H1 (cell line): ENCODE measurements around the gene TMEM181. TPM values are rescaled to one million over a fixed set of nuclear protein-coding genes. Genes with fewer than 3 reads are reported as not detected.
"Not testable (repeated sequence)": the region's sequence is repeated elsewhere in the genome, so short reads cannot be mapped to it uniquely, and the experiment has no call there.

Experiments
- CTCF ChIA-PET: fragments of 300-600 bp; sonication (Branson Sonifier 250); formaldehyde crosslinking; loops from one replicate; lab custom pipeline; 2021; ENCODE audit not compliant: partially characterized antibody; lab: Charles Lee
- POLR2A ChIA-PET: fragments of 300-600 bp; sonication (Branson Sonifier 250); formaldehyde crosslinking; loops from one replicate; lab custom pipeline; 2021; ENCODE audit warnings: inconsistent platforms; ENCODE audit not compliant: partially characterized antibody; lab: Charles Lee
- DNase-seq, 2 experiments: peaks; one replicate each; pipeline versions ENCODE4 v3.0.0 to v3.0.0-alpha.2; 2010 to 2022; ENCODE audit warnings: low spot score in 2 of 2, low read depth in 1 of 2, mixed read lengths in 1 of 2
- FAIRE-seq: peaks from 2 replicates; lab custom pipeline; 2011; peaks lifted over from hg19 to GRCh38; lab: Jason Lieb, UNC
- H2AFZ ChIP-seq: 2 replicates; pipeline ENCODE4 v1.8.1; 2012; ENCODE audit warnings: low read length, inconsistent platforms
- H2AK5ac ChIP-seq: 2 replicates; pipeline ENCODE4 v1.6.1; 2013; ENCODE audit warnings: low read depth, low read length
- H2BK120ac ChIP-seq: replicated peaks from 2 replicates; pipeline ENCODE3; 2013; ENCODE audit warnings: low read depth, low read length, inconsistent platforms
- H2BK12ac ChIP-seq: 2 replicates; pipeline ENCODE4 v1.6.1; 2013; ENCODE audit warnings: low read depth, low read length
- H2BK15ac ChIP-seq: 2 replicates; pipeline ENCODE4 v1.6.1; 2013; ENCODE audit warnings: low read length
- H2BK20ac ChIP-seq: 2 replicates; pipeline ENCODE4 v1.6.1; 2013; ENCODE audit warnings: low read length
- H2BK5ac ChIP-seq: 2 replicates; pipeline ENCODE4 v1.6.1; 2013; ENCODE audit warnings: low read depth, low read length
- H3K14ac ChIP-seq: 2 replicates; pipeline ENCODE4 v1.6.1; 2013; ENCODE audit warnings: inconsistent platforms; ENCODE audit not compliant: insufficient read length
- H3K18ac ChIP-seq: 2 replicates; pipeline ENCODE4 v1.6.1; 2013; ENCODE audit warnings: low read length; ENCODE audit errors: extremely low read depth
- H3K23ac ChIP-seq: 2 replicates; pipeline ENCODE4 v1.6.1; 2013; ENCODE audit warnings: inconsistent platforms; ENCODE audit not compliant: insufficient read length
- H3K23me2 ChIP-seq: 2 replicates; pipeline ENCODE4 v1.6.1; 2013; ENCODE audit warnings: low read depth, low read length
- H3K27ac ChIP-seq: 2 replicates; pipeline ENCODE4 v1.6.1; 2011; ENCODE audit warnings: low read depth, low read length, inconsistent platforms
- H3K27me3 ChIP-seq, 4 experiments: replicated peaks in 1 of 4; 1 replicate in 1 of 4; 2 replicates in 3 of 4; pipeline versions ENCODE4 v1.6.1 to v1.8.1; 2011 to 2013; ENCODE audit warnings: low read length in 3 of 4, mild to moderate bottlenecking in 3 of 4, inconsistent platforms in 2 of 4, mixed read lengths in 2 of 4, moderate library complexity in 1 of 4; ENCODE audit not compliant: control insufficient read depth in 3 of 4, insufficient read depth in 3 of 4; ENCODE audit errors: extremely low read depth in 1 of 4
- H3K36me3 ChIP-seq, 4 experiments: 2 replicates each; pipeline versions ENCODE4 v1.6.1 to v1.8.1; 2011 to 2013; ENCODE audit warnings: mild to moderate bottlenecking in 4 of 4, low read length in 3 of 4, moderate library complexity in 2 of 4, control low read depth in 1 of 4, inconsistent platforms in 1 of 4; ENCODE audit not compliant: insufficient read depth in 4 of 4, control insufficient read depth in 2 of 4
- H3K4ac ChIP-seq: replicated peaks from 2 replicates; pipeline ENCODE3; 2013; ENCODE audit warnings: low read length, low read depth, mixed read lengths, inconsistent platforms; ENCODE audit not compliant: insufficient read length
- H3K4me1 ChIP-seq, 4 experiments: replicated peaks in 1 of 4; 1 replicate in 1 of 4; 2 replicates in 3 of 4; pipeline versions ENCODE4 v1.6.1 to v1.8.1; 2011 to 2013; ENCODE audit warnings: low read length in 3 of 4, inconsistent platforms in 2 of 4, mixed read lengths in 1 of 4; ENCODE audit not compliant: insufficient read depth in 4 of 4, control insufficient read depth in 3 of 4
- H3K4me2 ChIP-seq, 2 experiments: 2 replicates each; pipeline versions ENCODE4 v1.6.1 to v1.8.1; 2011 to 2013; ENCODE audit warnings: low read depth in 2 of 2, low read length in 2 of 2, control low read depth in 1 of 2, inconsistent platforms in 1 of 2, mild to moderate bottlenecking in 1 of 2; ENCODE audit not compliant: insufficient read depth in 1 of 2
- H3K4me3 ChIP-seq, 4 experiments: fragments of 200-600, 300-600 bp in 1 of 4; sonication (generic), shearing (Covaris generic), sonication (Bioruptor Twin) in 1 of 4; 2 replicates each; pipeline versions ENCODE4 v1.5.1 to v1.8.1; 2011 to 2016; ENCODE audit warnings: low read length in 4 of 4, low read depth in 3 of 4, control low read depth in 2 of 4, inconsistent platforms in 2 of 4, mild to moderate bottlenecking in 2 of 4, mixed read lengths in 1 of 4, moderate library complexity in 1 of 4; ENCODE audit not compliant: insufficient read depth in 2 of 4; ENCODE audit errors: extremely low read depth in 1 of 4
- H3K56ac ChIP-seq: replicated peaks from 2 replicates; pipeline ENCODE3; 2013; ENCODE audit warnings: low read depth, mild to moderate bottlenecking, mixed read lengths, low read length, inconsistent platforms; ENCODE audit not compliant: insufficient read length
- H3K79me1 ChIP-seq: 2 replicates; pipeline ENCODE4 v1.6.1; 2013; ENCODE audit warnings: low read depth, low read length, control low read depth
- H3K79me2 ChIP-seq, 2 experiments: 2 replicates each; pipeline versions ENCODE4 v1.6.1 to v1.8.1; 2012 to 2013; ENCODE audit warnings: low read length in 2 of 2, mild to moderate bottlenecking in 2 of 2, inconsistent platforms in 1 of 2; ENCODE audit not compliant: insufficient read depth in 2 of 2, control insufficient read depth in 1 of 2
- H3K9ac ChIP-seq, 4 experiments: replicated peaks in 1 of 4; 1 replicate in 1 of 4; 2 replicates in 3 of 4; pipeline versions ENCODE4 v1.6.1 to v1.8.1; 2011 to 2013; ENCODE audit warnings: low read depth in 3 of 4, low read length in 3 of 4, control low read depth in 2 of 4, mild to moderate bottlenecking in 2 of 4, moderate library complexity in 2 of 4, inconsistent platforms in 1 of 4; ENCODE audit errors: extremely low read depth in 1 of 4
- H3K9me3 ChIP-seq, 2 experiments: 2 replicates each; pipeline versions ENCODE4 v1.6.1 to v1.8.1; 2012 to 2013; ENCODE audit warnings: mild to moderate bottlenecking in 2 of 2, moderate library complexity in 2 of 2, control low read depth in 1 of 2, inconsistent platforms in 1 of 2, low read depth in 1 of 2, low read length in 1 of 2, mixed read lengths in 1 of 2; ENCODE audit not compliant: insufficient read depth in 2 of 2
- H4K20me1 ChIP-seq, 2 experiments: replicated peaks in 1 of 2; 2 replicates each; pipeline versions ENCODE3 to v1.8.1; 2011 to 2013; ENCODE audit warnings: inconsistent platforms in 2 of 2, low read length in 2 of 2, mild to moderate bottlenecking in 1 of 2; ENCODE audit not compliant: insufficient read depth in 2 of 2, control insufficient read depth in 1 of 2
- H4K5ac ChIP-seq: 2 replicates; pipeline ENCODE4 v1.6.1; 2013; ENCODE audit warnings: low read length, low read depth, mixed read lengths, inconsistent platforms; ENCODE audit not compliant: insufficient read length
- H4K8ac ChIP-seq: 2 replicates; pipeline ENCODE4 v1.8.0; 2013; ENCODE audit warnings: mild to moderate bottlenecking, moderate library complexity, low read length, inconsistent platforms; ENCODE audit not compliant: insufficient read depth; ENCODE audit errors: extremely low read depth
- H4K91ac ChIP-seq: replicated peaks from 2 replicates; pipeline ENCODE3; 2013; ENCODE audit warnings: low read length, mixed read lengths, inconsistent platforms; ENCODE audit not compliant: insufficient read length
- WGBS, 2 experiments: shearing (Covaris generic) in 1 of 2; methylation state at CpG; one replicate each; pipeline versions ENCODE4 v1.1.6 to v1.1.7; 2013 to 2015; ENCODE audit warnings: low lambda C conversion rate in 2 of 2, mixed read lengths in 2 of 2, inconsistent platforms in 1 of 2, low coverage in 1 of 2, missing lambda C conversion rate in 1 of 2; ENCODE audit not compliant: insufficient replicate concordance in 2 of 2, insufficient coverage in 1 of 2, insufficient read length in 1 of 2; ENCODE audit errors: extremely low coverage in 1 of 2, missing lambda C conversion rate in 1 of 2; 5-methylcytosine and 5-hydroxymethylcytosine counted together
- polyA plus RNA-seq, 7 experiments: library from polyadenylated mRNA; depleted of rRNA in 3 of 7; stranded (reverse) in 5 of 7; unstranded in 2 of 7; fragments of >200 nt in 5 of 7; fragments of 200-250 nt in 2 of 7; gene quantifications; 1 replicate in 5 of 7; 2 replicates in 1 of 7; 4 replicates in 1 of 7; pipeline versions ENCODE4 v1.2.1 to v1.2.3, GENCODE V29; 2011 to 2013; ENCODE audit warnings: missing spikeins in 2 of 7, mixed read lengths in 2 of 7
- total RNA-seq: library from RNA; stranded (reverse); fragmentation: NEBNext Ultra II Directional; extraction: Animal tissue kit (Norgen Biotek cat#: 25700); gene quantifications from 2 replicates; pipeline ENCODE4 v1.2.1, GENCODE V29; 2021

TMEM181 gene
- total and polyA plus RNA-seq, 2 of the 8 experiments (the other 6 are each of a cell fraction or from before 2014, with no cell fraction given), result 8.6 to 19.0 TPM

DNA sequence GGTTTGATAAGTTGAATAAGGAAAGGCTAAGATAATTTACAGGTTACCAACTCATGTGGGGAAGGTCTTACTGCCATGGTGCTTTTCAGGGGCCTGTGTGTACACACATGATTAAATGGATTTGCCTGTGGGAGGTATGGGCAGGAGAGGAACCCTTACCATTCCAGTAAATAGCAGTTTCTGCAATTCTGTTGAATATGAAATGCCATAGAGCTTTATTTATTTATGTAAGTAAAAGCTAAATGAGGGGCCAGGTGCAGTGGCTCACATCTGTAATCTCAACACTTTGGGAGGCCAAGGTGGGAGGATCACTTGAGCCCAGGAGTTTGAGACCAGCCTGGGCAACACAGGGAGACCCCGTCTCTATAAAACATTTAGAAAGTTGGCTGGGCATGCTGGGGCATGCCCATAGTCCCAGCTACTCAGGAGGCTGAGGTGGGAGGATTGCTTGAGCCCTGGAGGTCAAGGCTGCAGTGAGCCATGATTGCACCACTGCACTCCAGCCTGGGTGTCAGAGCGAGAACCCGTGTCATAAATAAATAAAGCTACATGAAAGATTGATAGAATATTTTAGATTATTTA lies 72.7 kb downstream of the TMEM181 start:
- FAIRE-seq, H3K14ac ChIP-seq, H3K4ac ChIP-seq, H2BK12ac ChIP-seq, H3K4me2 ChIP-seq, H3K79me1 ChIP-seq, H2BK120ac ChIP-seq, H4K20me1 ChIP-seq, H4K5ac ChIP-seq, H2BK20ac ChIP-seq, H3K4me1 ChIP-seq, H3K23ac ChIP-seq, H3K4me3 ChIP-seq, H2BK15ac ChIP-seq, H3K9me3 ChIP-seq, DNase-seq, H3K79me2 ChIP-seq, H3K9ac ChIP-seq, H3K27ac ChIP-seq, H3K56ac ChIP-seq, H2AK5ac ChIP-seq, H3K23me2 ChIP-seq, H2AFZ ChIP-seq, H4K8ac ChIP-seq, H4K91ac ChIP-seq, H3K27me3 ChIP-seq, H3K18ac ChIP-seq: not testable (repeated sequence)
- 91% methylated on average over 3 of the region's 3 CpGs; no CpG with 5 or more reads in 1 of the 2 experiments for WGBS, 2 experiments
- Histone ChIP-seq H2BK5ac (peak overlapping the region; percentile 40; the same call in 1 of the 2 replicates), H3K36me3 (peaks cover 2 to 49% (median 18%) of the 10 kb centered on the region in 4 experiments; a peak in 7 of 8 replicates)
- POLR2A ChIA-PET, result interaction anchor here (1.0 to 1.3 kb wide), 3 partner anchors 11 to 22 kb away, joined by 3 read pairs; partner anchors contain the start of gene DYNLT1
- CTCF ChIA-PET, result interaction anchor here (0.7 to 1.3 kb wide), 4 partner anchors 27 to 419 kb away, joined by 3 to 6 read pairs (median 3); no protein-coding TSS in a partner anchor
